GM21723 (cell line): ENCODE measurements around the gene MRPL47.

Experiments used
- ATAC-seq: cut with Tn5 transposase; IDR thresholded peaks from one replicate; pipeline ENCODE4 v1.9.1; 2021; ENCODE audit warnings: mild to moderate bottlenecking, moderate library complexity; ENCODE audit not compliant: unreplicated experiment

MRPL47 gene

GRCh38 chr3:179591313-179591712 lies 13.1 kb downstream of the MRPL47 start:
- ATAC-seq, result no peak

GRCh38 chr3:179590669-179591068 lies 13.8 kb downstream of the MRPL47 start:
- ATAC-seq, result no peak

GRCh38 chr3:179589143-179589542 lies 15.3 kb downstream of the MRPL47 start:
- no peak for ATAC-seq

GRCh38 chr3:179580992-179581391 lies 23.4 kb downstream of the MRPL47 start:
- ATAC-seq, result no peak

GRCh38 chr3:179565496-179565895 lies 38.9 kb downstream of the MRPL47 start:
- no peak for ATAC-seq

- ATAC-seq, result peak; percentile 53
Measured at GRCh38 chr3:179563271-179563783, 41.1 kb downstream of the MRPL47 start.

GRCh38 chr3:179562591-179563270 lies 41.7 kb downstream of the MRPL47 start, which contains the start of gene ACTL6A:
Gene ACTL6A, plus strand, starts transcription at chr3:179562926. Its CDS starts 167 bp downstream, at chr3:179563093.
- ATAC-seq, result peak; percentile 95

- ATAC-seq, result no peak
Measured at GRCh38 chr3:179560791-179561190, 43.6 kb downstream of the MRPL47 start.

GRCh38 chr3:179558742-179559364 lies 45.6 kb downstream of the MRPL47 start:
- ATAC-seq, result no peak

- ATAC-seq, result no peak
Measured at GRCh38 chr3:179551349-179552105, 52.9 kb downstream of the MRPL47 start.

GRCh38 chr3:179546814-179547241 lies 57.6 kb downstream of the MRPL47 start:
- no peak for ATAC-seq

- ATAC-seq, result no peak
Measured at GRCh38 chr3:179544981-179545645, 59.3 kb downstream of the MRPL47 start.

- ATAC-seq, result no peak
Measured at GRCh38 chr3:179542375-179542774, 62.1 kb downstream of the MRPL47 start.

GRCh38 chr3:179541596-179541995 lies 62.8 kb downstream of the MRPL47 start:
- no peak for ATAC-seq

GRCh38 chr3:179541094-179541493 lies 63.3 kb downstream of the MRPL47 start:
- no peak for ATAC-seq
